Smooth muscle cell of the brain vasculature (primary cell): ENCODE data around the gene SPIRE2.
"Not testable (repeated sequence)": the region's sequence is repeated elsewhere in the genome, so short reads cannot be mapped to it uniquely, and the experiment has no call there.

Experiments
- DNase-seq: peaks from one replicate; pipeline ENCODE4 v3.0.0-alpha.2; 2012; ENCODE audit warnings: low read depth, low spot score

The SPIRE2 gene

GRCh38 chr16:89828199-89828869, at the start of gene SPIRE2:
TSS of gene SPIRE2 (plus strand) at chr16:89828475. CDS start at chr16:89828551, 76 bp downstream.
- no peak for DNase-seq

GRCh38 chr16:89779231-89779908, 48.9 kb upstream of the SPIRE2 start:
- DNase-seq: no peak

- DNase-seq: no peak
These were observed 48.4 kb upstream of the SPIRE2 start for GRCh38 chr16:89779909-89780305.

GRCh38 chr16:89782489-89782888, 45.8 kb upstream of the SPIRE2 start:
- DNase-seq: no peak

- not testable (repeated sequence) for DNase-seq
These were observed 44.3 kb upstream of the SPIRE2 start for GRCh38 chr16:89783952-89784351.

GRCh38 chr16:89784406-89784805, 43.9 kb upstream of the SPIRE2 start:
- no peak for DNase-seq

- no peak for DNase-seq
These were observed 42.6 kb upstream of the SPIRE2 start for GRCh38 chr16:89785523-89786155.

- DNase-seq: no peak
These were observed 41.6 kb upstream of the SPIRE2 start for GRCh38 chr16:89786474-89787364.

GRCh38 chr16:89787365-89787805, 40.9 kb upstream of the SPIRE2 start:
- no peak for DNase-seq

GRCh38 chr16:89791278-89791995, 36.8 kb upstream of the SPIRE2 start:
- no peak for DNase-seq

- not testable (repeated sequence) for DNase-seq
These were observed 35.2 kb upstream of the SPIRE2 start for GRCh38 chr16:89793092-89793491.

- no peak for DNase-seq
These were observed 34.3 kb upstream of the SPIRE2 start for GRCh38 chr16:89793955-89794354.

- DNase-seq: no peak
These were observed 32.6 kb upstream of the SPIRE2 start for GRCh38 chr16:89795676-89796075.

- no peak for DNase-seq
These were observed 32.2 kb upstream of the SPIRE2 start for GRCh38 chr16:89796104-89796503.

GRCh38 chr16:89798126-89798525, 30.1 kb upstream of the SPIRE2 start:
- no peak for DNase-seq

- no peak for DNase-seq
These were observed 29.4 kb upstream of the SPIRE2 start for GRCh38 chr16:89798832-89799370.

GRCh38 chr16:89801800-89802199, 26.5 kb upstream of the SPIRE2 start:
- no peak for DNase-seq

- no peak for DNase-seq
These were observed 23.0 kb upstream of the SPIRE2 start for GRCh38 chr16:89805136-89805905.

GRCh38 chr16:89806589-89807193, 21.6 kb upstream of the SPIRE2 start:
- DNase-seq: not testable (repeated sequence)

GRCh38 chr16:89808475-89808874, 19.8 kb upstream of the SPIRE2 start:
- DNase-seq: no peak
